GM12878 (cell line): Measurements from ENCODE around the gene ZNF443. TPM values are rescaled to one million over a fixed set of nuclear protein-coding genes. Genes with fewer than 3 reads are reported as not detected.

Experiments
- BACH1 ChIP-seq: fragments of 450-650 bp; IDR thresholded peaks from 2 replicates; pipeline ENCODE4 v1.6.1; 2017; ENCODE audit warnings: mild to moderate bottlenecking, borderline replicate concordance
- CUX1 ChIP-seq: IDR thresholded peaks from 2 replicates; pipeline ENCODE4 v1.6.1; 2012; ENCODE audit warnings: improper control_type of control experiment, low read depth, low read length; ENCODE audit not compliant: insufficient replicate concordance
- E4F1 ChIP-seq: fragments of 450-650 bp; IDR thresholded peaks from 2 replicates; pipeline ENCODE4 v1.6.1; 2018; ENCODE audit warnings: borderline replicate concordance, mild to moderate bottlenecking; ENCODE audit not compliant: partially characterized antibody
- EZH2 ChIP-seq: IDR thresholded peaks from 2 replicates; pipeline ENCODE4 v1.6.1; 2012; ENCODE audit warnings: low read depth, mild to moderate bottlenecking, control low read depth, inconsistent platforms, low read length, borderline replicate concordance; ENCODE audit not compliant: control insufficient read depth
- MAX ChIP-seq: IDR thresholded peaks from 2 replicates; pipeline ENCODE4 v1.6.1; 2012; ENCODE audit warnings: low read depth, low read length, improper control_type of control experiment
- MEF2B ChIP-seq: fragments of 450-650 bp; IDR thresholded peaks from 2 replicates; pipeline ENCODE4 v1.6.1; 2018; ENCODE audit warnings: mild to moderate bottlenecking, moderate library complexity; ENCODE audit not compliant: partially characterized antibody, poor library complexity, severe bottlenecking
- PBX3 ChIP-seq: IDR thresholded peaks from 2 replicates; pipeline ENCODE4 v1.6.1; 2011; ENCODE audit warnings: mild to moderate bottlenecking, low read depth, low read length, moderate library complexity; ENCODE audit not compliant: insufficient replicate concordance
- POLR2A ChIP-seq: IDR thresholded peaks from 2 replicates; pipeline ENCODE4 v1.6.1; 2011; ENCODE audit warnings: low read depth, mild to moderate bottlenecking, low read length
- POU2F2 ChIP-seq: IDR thresholded peaks from 3 replicates; pipeline ENCODE4 v1.6.1; 2011; ENCODE audit warnings: low read depth, mild to moderate bottlenecking, low read length, borderline replicate concordance
- RAD21 ChIP-seq: IDR thresholded peaks from 2 replicates; pipeline ENCODE4 v1.6.1; 2011; ENCODE audit warnings: mild to moderate bottlenecking, low read depth, low read length, moderate library complexity; ENCODE audit not compliant: insufficient read depth
- SKIL ChIP-seq: fragments of 450-650 bp; IDR thresholded peaks from 2 replicates; pipeline ENCODE4 v1.6.1; 2017; ENCODE audit warnings: mild to moderate bottlenecking, low read depth, inconsistent platforms; ENCODE audit not compliant: poor library complexity, severe bottlenecking
- SPI1 ChIP-seq: IDR thresholded peaks from 2 replicates; pipeline ENCODE4 v1.6.1; 2011; ENCODE audit warnings: low read depth, mild to moderate bottlenecking, low read length, moderate library complexity, borderline replicate concordance; ENCODE audit not compliant: insufficient read depth
- STAT1 ChIP-seq: fragments of 450-650 bp; conservative IDR thresholded peaks from 2 replicates; pipeline ENCODE4 v1.6.1; 2014; ENCODE audit warnings: antibody characterized with exemption, mild to moderate bottlenecking
- ZNF217 ChIP-seq: fragments of 450-650 bp; IDR thresholded peaks from 2 replicates; pipeline ENCODE4 v1.6.1; 2017; ENCODE audit warnings: antibody characterized with exemption, mild to moderate bottlenecking
- ZNF384 ChIP-seq: IDR thresholded peaks from 2 replicates; pipeline ENCODE4 v1.6.1; 2012; ENCODE audit warnings: low read depth, mild to moderate bottlenecking, low read length, improper control_type of control experiment, borderline replicate concordance
- polyA plus RNA-seq, 11 experiments: library from polyadenylated mRNA; depleted of rRNA in 4 of 11; unstranded in 6 of 11; stranded (reverse) in 5 of 11; fragments of >200 nt; fragmentation: Nextera tagmentation in 4 of 11; fragmentation: Illumina TruSeq in 1 of 11; extraction: Ambion mirVana in 4 of 11; extraction: Trizol in 1 of 11; gene quantifications; 1 replicate in 1 of 11; 2 replicates in 10 of 11; pipeline versions ENCODE4 v1.2.1 to v1.2.3, GENCODE V29; 2011 to 2016; ENCODE audit warnings: inconsistent platforms in 2 of 11, missing spikeins in 2 of 11, low read depth in 1 of 11
- total RNA-seq, 4 experiments: library from RNA; depleted of rRNA in 3 of 4; stranded (reverse); fragments of >200 nt in 3 of 4; fragmentation: Illumina TruSeq in 1 of 4; extraction: Trizol in 1 of 4; gene quantifications; 2 replicates each; pipeline versions ENCODE4 v1.2.1 to v1.2.3, GENCODE V29; 2013 to 2021

ZNF443 gene
- total and polyA plus RNA-seq, 10 of the 15 experiments (the other 5 are each of a cell fraction or from before 2014, with no cell fraction given): 2.1 to 9.1 (median 3.9) TPM

- TF ChIP-seq CUX1 (no peak), POU2F2 (no peak), SKIL (no peak), MEF2B (no peak), RAD21 (no peak), ZNF384 (no peak), ZNF217 (no peak), POLR2A (peak; percentile 66), EZH2 (no peak), E4F1 (peak; percentile 5), SPI1 (peak; percentile 39; the same call in 1 of the 2 replicates), STAT1 (no peak), BACH1 (peak; percentile 49; the same call in 1 of the 2 replicates), PBX3 (peak; percentile 95), MAX (no peak)
Observed at GRCh38 chr19:12400633-12401502, 40.0 kb downstream of the ZNF443 start, which contains the start of gene ZNF799 (continued).
